Caki2 (cell line): ENCODE measurements around the gene CHAC1. TPM values are rescaled to one million over a fixed set of nuclear protein-coding genes. Genes with fewer than 3 reads are reported as not detected.

Source experiments
- DNase-seq: peaks from one replicate; pipeline ENCODE4 v3.0.0-alpha.2; 2015; ENCODE audit warnings: low read depth
- in situ Hi-C: cut with HindIII; loops from 2 replicates; pipeline ENCODE4 v1.10.0; 2016; ENCODE audit warnings: low sequenced_read_pairs, low pct_unique_long_range_greater_than_20kb, mixed read lengths
- total RNA-seq: library from RNA; depleted of rRNA; stranded (reverse); fragments of >200 nt; shearing (Covaris generic); gene quantifications from 2 replicates; pipeline ENCODE4 v1.2.3, GENCODE V29; 2014; ENCODE audit warnings: low replicate concordance

CHAC1 gene
- total RNA-seq, 1 experiment from 2014 or later: 12.7 TPM

GRCh38 chr15:40964634-40965033 lies 11.4 kb downstream of the CHAC1 start:
- DNase-seq: no peak
- in situ Hi-C loops: no loop called here

DNA sequence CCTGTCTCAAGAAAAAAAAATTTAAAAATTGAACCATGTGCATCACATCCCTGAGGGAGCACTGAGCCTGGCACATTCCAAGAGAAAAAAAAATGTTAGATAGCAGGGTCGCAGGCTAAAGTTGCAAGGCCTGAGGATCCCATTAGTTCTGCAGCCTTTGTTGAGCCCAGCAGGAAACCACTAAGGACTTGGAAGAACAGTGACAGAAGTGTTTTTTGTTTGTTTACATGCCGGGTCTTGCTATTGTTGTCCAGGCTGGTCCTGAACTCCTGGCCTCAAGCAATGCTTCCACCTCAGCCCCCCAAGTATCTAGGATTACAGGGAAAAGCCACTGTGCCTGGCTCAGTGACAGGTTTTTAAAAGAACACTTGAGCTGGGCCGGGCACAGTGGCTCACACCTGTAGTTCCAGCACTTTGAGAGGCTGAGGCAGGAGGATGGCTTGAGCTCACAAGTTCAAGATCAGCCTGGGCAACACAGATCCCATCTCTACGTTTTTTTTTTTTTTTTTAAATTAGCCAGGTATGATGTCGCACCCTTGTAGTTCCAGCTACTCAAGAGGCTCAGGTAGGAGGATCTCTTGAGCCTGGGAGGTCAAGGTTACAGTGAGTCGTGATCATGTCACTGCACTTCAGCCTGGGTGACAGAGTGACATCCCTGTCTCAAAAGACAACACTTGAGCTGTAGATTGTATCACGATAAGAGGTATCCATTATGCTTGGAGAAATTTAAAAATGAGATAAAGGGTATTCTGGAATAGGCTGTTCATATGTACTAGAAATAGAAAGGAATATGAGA lies 15.2 kb downstream of the CHAC1 start:
- in situ Hi-C loops: no loop called here
- DNase-seq: no peak

- in situ Hi-C loops: no loop called here
Measured at GRCh38 chr15:40969363-40969762, 16.1 kb downstream of the CHAC1 start.

DNA sequence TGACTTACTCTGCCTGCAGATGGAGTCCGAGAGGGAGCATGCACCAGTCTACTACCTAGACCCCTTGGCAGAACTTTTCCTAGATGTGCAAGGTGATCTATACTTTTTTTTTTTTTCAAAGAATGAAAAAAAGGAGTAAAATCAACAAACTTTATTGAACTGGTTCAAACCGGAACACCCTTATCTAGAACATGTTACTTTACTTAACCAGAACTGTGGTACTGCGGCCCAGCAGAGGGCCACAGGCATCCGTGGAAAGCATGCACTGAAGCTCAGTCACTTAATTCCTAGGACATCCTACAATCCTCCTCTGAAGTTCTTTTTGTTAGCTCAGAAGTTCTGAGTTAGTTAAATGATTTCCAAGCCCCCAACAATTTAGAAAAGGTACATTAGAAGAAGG lies 21.6 kb downstream of the CHAC1 start:
- in situ Hi-C loops: no loop called here

More at GRCh38 chr15:40969363-40969762, 16.1 kb downstream of the CHAC1 start:
- DNase-seq: no peak

GRCh38 chr15:40976819-40977218 lies 23.5 kb downstream of the CHAC1 start:
- DNase-seq: no peak
- in situ Hi-C loops: no loop called here

More for the DNA sequence above, 21.6 kb downstream of the CHAC1 start:
- DNase-seq: no peak

DNA sequence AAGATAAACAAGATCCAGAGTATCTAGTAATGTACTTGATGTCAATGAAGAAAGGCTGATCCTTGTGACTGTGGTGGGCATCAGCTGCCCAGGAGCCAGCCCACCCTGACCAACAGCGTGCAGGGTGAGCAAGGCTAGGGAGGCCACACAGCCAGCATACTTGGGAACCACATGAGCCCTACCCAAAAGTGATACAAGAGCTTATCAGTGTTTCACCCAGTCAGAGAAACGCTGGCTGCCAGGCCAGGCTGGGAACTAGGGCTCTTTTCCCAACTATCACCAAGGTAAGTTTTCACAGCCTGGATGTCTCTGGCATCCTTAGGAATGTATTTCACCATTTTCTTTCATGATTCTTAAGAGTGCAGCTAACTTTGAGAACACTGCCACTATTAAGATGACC lies 24.9 kb downstream of the CHAC1 start:
- in situ Hi-C loops: no loop called here
- DNase-seq: no peak

- DNase-seq: no peak
- in situ Hi-C loops: no loop called here
Measured at GRCh38 chr15:40978562-40978961, 25.3 kb downstream of the CHAC1 start.

DNA sequence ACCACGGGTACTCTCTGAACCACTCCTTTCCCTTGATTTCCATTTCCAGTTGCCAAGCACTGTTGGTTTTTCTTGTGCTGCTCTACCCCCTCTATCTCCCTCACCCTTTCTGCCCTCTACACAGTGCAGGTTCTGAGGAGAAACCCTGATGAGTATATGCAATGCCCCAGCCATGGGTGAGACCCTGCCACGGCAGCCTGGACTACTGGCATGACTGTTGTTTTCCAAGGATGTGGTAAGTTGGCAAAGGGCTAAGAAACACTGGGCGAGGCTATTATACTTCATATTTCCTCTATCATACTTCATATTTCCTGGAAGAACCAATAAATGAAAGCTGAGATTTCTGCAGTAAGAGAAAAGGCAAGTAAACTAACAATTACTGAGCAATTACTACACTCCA lies 27.9 kb downstream of the CHAC1 start:
- no peak for DNase-seq
- in situ Hi-C loops: no loop called here

GRCh38 chr15:40982855-40983254 lies 29.6 kb downstream of the CHAC1 start:
- in situ Hi-C loops: no loop called here
- DNase-seq: no peak

DNA sequence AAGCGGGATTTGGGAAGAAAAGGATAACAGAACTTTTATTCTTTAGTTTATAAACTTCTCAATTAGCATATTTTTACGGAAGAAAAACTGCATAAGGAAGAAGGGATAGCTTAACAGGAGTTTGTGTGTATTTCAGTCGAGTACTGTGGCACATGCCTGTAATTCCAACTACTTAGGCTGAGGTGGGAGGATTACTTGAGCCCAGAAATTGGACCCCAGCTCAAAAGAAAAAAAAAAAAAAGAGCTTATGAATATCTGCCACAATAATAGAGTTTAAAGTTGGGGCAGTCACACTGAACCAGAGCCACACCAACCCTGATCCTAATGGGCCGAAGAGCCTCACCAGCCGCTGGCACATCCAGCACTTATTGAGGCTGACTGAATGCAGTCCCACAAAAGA lies 31.1 kb downstream of the CHAC1 start:
- in situ Hi-C loops: no loop called here
- DNase-seq: no peak

DNA sequence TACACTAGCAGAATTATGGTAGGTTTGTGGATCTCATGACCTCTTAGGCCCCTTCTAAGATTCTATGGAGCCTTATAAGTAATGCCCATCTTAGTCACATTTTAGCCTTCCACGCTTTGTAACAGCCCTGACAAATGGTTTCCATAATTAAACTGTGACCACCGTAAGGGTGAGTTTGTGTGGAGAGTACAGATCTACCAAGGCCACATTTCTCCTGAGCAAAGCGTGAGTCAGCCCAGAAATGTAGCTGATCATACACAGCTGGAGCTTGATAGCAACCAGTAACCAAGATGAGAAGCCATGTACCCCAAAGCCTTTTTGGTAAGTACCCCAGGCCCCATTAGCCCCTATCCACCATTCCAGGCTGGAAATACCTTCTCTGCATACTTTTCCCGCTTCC lies 31.7 kb downstream of the CHAC1 start:
- in situ Hi-C loops: no loop called here
- DNase-seq: no peak

DNA sequence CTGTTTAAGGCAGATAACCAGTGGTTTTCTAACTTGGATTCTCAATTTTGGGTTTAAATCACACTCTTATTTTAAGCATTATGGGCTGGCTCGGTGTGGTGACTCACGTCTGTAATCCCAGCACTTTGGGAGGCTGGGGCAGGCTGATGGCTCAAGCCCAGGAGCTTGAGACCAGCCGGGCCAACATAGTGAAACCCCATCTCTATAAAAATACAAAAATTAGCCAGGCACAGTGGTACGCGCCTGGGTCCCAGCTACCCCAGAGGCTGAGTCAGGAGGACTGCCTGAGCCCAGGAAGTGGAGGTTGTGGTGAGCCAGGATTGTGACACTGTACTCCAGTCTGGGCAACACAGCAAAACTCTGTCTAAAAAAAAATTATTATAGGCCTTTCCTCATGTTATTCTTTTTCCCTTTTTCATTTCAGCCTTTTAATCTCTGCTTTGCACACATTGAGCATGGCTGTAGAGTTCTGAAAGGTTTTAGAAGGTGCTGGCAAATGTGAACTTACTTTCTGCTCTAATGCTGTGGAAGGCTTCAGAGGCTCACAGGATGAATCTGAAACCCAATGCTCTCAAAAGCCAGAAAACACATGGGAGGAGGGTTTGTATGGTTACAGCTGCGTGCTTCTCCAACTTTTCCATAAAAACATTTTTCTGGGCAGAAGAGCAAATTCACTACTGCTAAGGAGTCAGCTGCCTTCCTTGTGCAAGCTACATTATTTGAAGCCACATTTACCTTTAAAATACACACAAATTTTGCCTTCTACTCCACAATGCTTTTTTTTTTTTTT lies 32.5 kb downstream of the CHAC1 start:
- no peak for DNase-seq
- in situ Hi-C loops: no loop called here

DNA sequence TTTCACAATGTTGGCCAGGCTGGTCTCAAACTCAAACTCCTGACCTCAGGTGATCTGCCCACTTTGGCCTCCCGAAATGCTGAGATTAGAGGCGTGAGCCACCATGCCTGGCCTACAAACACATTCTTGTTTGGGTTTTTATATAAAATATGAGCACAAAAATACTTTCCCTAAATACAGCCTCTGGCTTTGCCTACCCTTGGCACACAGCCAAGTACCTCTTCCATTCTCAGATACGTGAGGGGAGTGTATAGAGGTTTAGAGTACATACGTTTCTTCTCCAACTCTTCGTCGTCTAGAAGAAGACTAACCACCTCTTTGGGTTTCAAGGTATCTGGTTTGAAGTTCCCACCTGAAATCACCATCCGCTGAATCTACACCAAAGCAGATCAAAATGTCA lies 33.5 kb downstream of the CHAC1 start:
- in situ Hi-C loops: no loop called here
- DNase-seq: no peak

GRCh38 chr15:40988156-40988555 lies 34.9 kb downstream of the CHAC1 start:
- in situ Hi-C loops: no loop called here
- no peak for DNase-seq

DNA sequence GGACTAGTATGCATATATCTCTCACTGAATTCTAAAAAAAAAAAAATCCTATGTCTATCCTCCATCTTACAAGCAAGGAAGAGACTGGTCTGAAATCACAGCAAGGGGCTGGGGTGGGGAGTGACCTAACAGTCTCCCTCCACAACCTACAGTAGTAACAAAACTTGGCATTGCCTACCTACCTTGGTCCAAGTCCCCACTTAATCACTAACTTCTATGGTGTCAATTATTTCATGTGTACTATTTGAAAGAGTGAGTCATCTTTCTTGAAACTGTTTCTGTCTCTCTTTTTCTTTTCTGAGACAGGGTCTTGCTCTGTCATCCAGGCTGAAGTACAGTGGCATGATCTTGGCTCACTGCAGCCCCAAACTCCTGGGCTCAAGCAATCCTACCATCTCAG lies 36.8 kb downstream of the CHAC1 start:
- DNase-seq: no peak
- in situ Hi-C loops: no loop called here

DNA sequence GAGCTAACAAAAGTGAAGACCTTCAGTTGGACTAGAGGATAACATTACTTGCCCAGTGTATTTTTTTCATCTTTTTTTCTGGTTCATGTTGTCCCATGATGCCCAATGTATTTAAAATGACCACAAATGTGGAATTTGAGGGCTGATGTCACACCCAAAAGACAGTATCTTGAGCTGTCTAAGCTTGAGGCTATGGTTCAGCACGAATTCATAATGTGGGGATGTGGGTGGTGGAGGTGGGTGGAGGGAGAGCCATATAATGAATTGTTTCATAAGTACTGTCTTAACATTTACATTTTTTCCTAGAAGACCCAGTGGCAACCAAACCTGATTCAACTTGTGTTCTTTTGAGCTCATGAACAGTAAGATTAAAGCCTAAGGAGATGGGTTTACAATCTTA lies 37.5 kb downstream of the CHAC1 start:
- DNase-seq: no peak
- in situ Hi-C loops: no loop called here

- DNase-seq: no peak
- in situ Hi-C loops: no loop called here
Measured at GRCh38 chr15:40991355-40991754, 38.1 kb downstream of the CHAC1 start.

- no peak for DNase-seq
- in situ Hi-C loops: no loop called here
Measured at GRCh38 chr15:40992241-40992741, 39.0 kb downstream of the CHAC1 start.

DNA sequence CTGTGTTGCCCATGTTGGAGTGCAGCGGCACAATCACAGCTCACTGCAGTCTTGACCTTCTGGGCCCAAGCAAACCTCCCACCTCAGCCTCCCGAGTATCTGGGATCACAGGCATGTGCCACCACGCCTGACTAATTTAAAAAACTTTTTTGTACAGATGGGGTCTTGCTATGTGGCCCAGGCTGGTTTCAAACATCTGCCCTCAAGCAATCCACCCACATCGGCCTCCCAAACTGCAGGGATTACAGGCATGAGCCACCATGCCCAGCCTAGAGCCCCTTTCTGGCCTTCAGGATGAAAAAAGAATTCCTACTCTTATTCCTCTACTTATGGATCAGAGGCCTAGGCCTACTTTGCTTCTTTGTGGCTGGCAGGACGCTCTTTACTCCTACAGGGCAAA lies 39.6 kb downstream of the CHAC1 start:
- DNase-seq: no peak
- in situ Hi-C loops: no loop called here
